HepG2 (cell line): ENCODE measurements around the gene GTPBP6. TPM values are rescaled to one million over a fixed set of nuclear protein-coding genes. Genes with fewer than 3 reads are reported as not detected.

Source experiments
- CHD4 ChIP-seq: fragments of 200-600 bp; sonication (generic); IDR thresholded peaks from 2 replicates; pipeline ENCODE4 v1.7.0; 2017; ENCODE audit warnings: mild to moderate bottlenecking, low read length, borderline replicate concordance
- MEF2D ChIP-seq: sonication (generic); formaldehyde crosslinking; IDR thresholded peaks from 2 replicates; pipeline ENCODE4 v1.5.1; 2020; ENCODE audit warnings: mild to moderate bottlenecking, missing genetic modification reagents
- NCOA1 ChIP-seq: sonication (generic); formaldehyde crosslinking; IDR thresholded peaks from 2 replicates; pipeline ENCODE4 v1.9.0; 2021; ENCODE audit warnings: missing genetic modification reagents
- NFIB ChIP-seq: sonication (generic); formaldehyde crosslinking; IDR thresholded peaks from 2 replicates; pipeline ENCODE4 v1.9.0; 2021; ENCODE audit warnings: missing genetic modification reagents, mild to moderate bottlenecking, borderline replicate concordance
- NFYC ChIP-seq: IDR thresholded peaks from 2 replicates; pipeline ENCODE4 v1.6.1; 2016; ENCODE audit warnings: missing genetic modification reagents, missing compliant biosample characterization
- PRPF4 ChIP-seq: fragments of 200-400 bp; formaldehyde crosslinking; IDR thresholded peaks from 2 replicates; pipeline ENCODE4 v1.6.1; 2016; ENCODE audit warnings: low read length, low read depth; ENCODE audit not compliant: poor library complexity, severe bottlenecking
- RARG ChIP-seq: sonication (generic); formaldehyde crosslinking; IDR thresholded peaks from 2 replicates; pipeline ENCODE4 v1.4.0; 2020; ENCODE audit warnings: low read depth, mild to moderate bottlenecking, missing genetic modification reagents
- RFXANK ChIP-seq: IDR thresholded peaks from 2 replicates; pipeline ENCODE4 v1.6.1; 2016
- SIX4 ChIP-seq: sonication (generic); formaldehyde crosslinking; IDR thresholded peaks from 2 replicates; pipeline ENCODE4 v1.4.0; 2020; ENCODE audit warnings: missing genetic modification reagents
- TEAD3 ChIP-seq: optimal IDR thresholded peaks from 2 replicates; pipeline ENCODE3; 2016; ENCODE audit warnings: borderline replicate concordance
- ZNF292 ChIP-seq: sonication (generic); formaldehyde crosslinking; IDR thresholded peaks from 2 replicates; pipeline ENCODE4 v1.8.1; 2022; ENCODE audit warnings: mild to moderate bottlenecking, low read depth, missing genetic modification reagents, borderline replicate concordance
- ZNF329 ChIP-seq: sonication (generic); formaldehyde crosslinking; IDR thresholded peaks from 2 replicates; pipeline ENCODE4 v1.9.0; 2021; ENCODE audit warnings: low read depth, mild to moderate bottlenecking, missing genetic modification reagents
- ZNF496 ChIP-seq: sonication (generic); formaldehyde crosslinking; IDR thresholded peaks from 2 replicates; pipeline ENCODE4 v1.8.1; 2023; ENCODE audit warnings: mild to moderate bottlenecking, moderate library complexity, missing genetic modification reagents; ENCODE audit not compliant: insufficient replicate concordance
- ZNF552 ChIP-seq: sonication (generic); formaldehyde crosslinking; IDR thresholded peaks from 2 replicates; pipeline ENCODE4 v1.9.0; 2022; ENCODE audit warnings: missing genetic modification reagents, mild to moderate bottlenecking, borderline replicate concordance
- ZNF746 ChIP-seq: sonication (generic); formaldehyde crosslinking; IDR thresholded peaks from 2 replicates; pipeline ENCODE4 v1.8.0; 2022; ENCODE audit warnings: mild to moderate bottlenecking, missing genetic modification reagents
- polyA plus RNA-seq, 8 experiments: library from polyadenylated mRNA; depleted of rRNA in 3 of 8; stranded (reverse) in 7 of 8; unstranded in 1 of 8; fragments of >200 nt; fragmentation: Illumina TruSeq in 4 of 8; extraction: Trizol in 4 of 8; gene quantifications; 2 replicates each; pipeline versions ENCODE4 v1.2.1 to v1.2.3, GENCODE V29; 2011 to 2016; ENCODE audit warnings: low read depth in 4 of 8, missing spikeins in 1 of 8, mixed read lengths in 1 of 8; ENCODE audit not compliant: insufficient read depth in 1 of 8
- total RNA-seq, 5 experiments: library from RNA; depleted of rRNA; stranded (reverse); fragments of >200 nt; fragmentation: Illumina TruSeq; extraction: Trizol; gene quantifications; 2 replicates each; pipeline ENCODE4 v1.2.3, GENCODE V29; 2016; ENCODE audit warnings: low read depth in 1 of 5
- TF ChIP-seq, protein P1 (sequence below): sonication (generic); formaldehyde crosslinking; IDR thresholded peaks from 2 replicates; pipeline ENCODE4 v1.8.0; 2022; ENCODE audit warnings: low read depth, missing genetic modification reagents
- TF ChIP-seq, protein P2 (sequence below): sonication (generic); formaldehyde crosslinking; IDR thresholded peaks from 2 replicates; pipeline ENCODE4 v1.4.0; 2020; ENCODE audit warnings: missing genetic modification reagents
- TF ChIP-seq, protein P3 (sequence below): sonication (generic); formaldehyde crosslinking; IDR thresholded peaks from 2 replicates; pipeline ENCODE4 v1.5.0; 2020; ENCODE audit warnings: missing genetic modification reagents
- TF ChIP-seq, protein P4 (sequence below): sonication (generic); formaldehyde crosslinking; IDR thresholded peaks from 2 replicates; pipeline ENCODE4 v1.4.0; 2020; ENCODE audit warnings: missing genetic modification reagents

The GTPBP6 gene
- total and polyA plus RNA-seq, 2 of the 13 experiments (the other 11 are each of a cell fraction or from before 2014, with no cell fraction given), result 20.2 to 39.6 TPM

DNA sequence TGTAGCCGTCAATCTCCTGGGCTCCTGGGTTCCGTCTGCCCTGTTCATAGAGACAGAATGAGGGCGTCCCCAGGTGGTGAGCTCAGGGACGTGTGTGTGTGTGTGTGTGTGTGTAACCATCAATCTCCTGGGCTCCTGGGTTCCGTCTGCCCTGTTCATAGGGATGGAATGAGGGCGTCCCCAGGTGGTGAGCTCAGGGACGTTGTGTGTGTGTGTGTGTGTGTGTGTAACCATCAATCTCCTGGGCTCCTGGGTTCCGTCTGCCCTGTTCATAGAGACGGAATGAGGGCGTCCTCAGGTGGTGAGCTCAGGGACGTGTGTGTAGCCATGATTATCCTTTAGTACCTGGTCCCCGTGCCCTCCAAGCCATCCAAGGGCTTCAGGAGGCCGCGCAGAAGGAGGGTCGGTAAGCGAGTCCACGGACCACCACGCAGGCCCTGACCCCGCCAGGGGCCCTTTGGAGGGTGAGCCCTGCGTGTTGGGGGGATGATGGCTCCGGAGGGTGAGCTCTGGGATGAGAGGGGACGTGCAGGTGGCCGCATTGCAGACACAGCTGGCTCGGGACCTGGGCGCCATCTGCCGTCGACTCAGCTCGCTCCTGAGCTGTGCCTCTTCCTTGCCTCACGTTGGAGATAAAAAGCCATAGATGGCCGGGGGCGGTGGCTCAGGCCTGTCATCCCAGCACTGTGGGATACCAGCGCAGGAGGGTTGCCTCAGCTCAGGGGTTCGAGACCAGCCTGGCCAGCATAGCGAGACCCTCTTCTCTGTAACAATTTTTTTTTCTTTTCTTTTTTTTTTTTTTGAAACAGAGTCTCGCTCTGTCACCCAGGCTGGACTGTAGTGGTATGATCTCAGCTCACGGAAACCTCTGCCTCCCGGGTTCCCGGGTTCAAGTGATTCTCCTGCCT lies 5.4 kb upstream of the GTPBP6 start (continued):
- no peak for TF ChIP-seq NFIB (CRISPR knock-in tag)
- no peak for TF ChIP-seq NFYC (CRISPR knock-in tag)
- no peak for TF ChIP-seq TEAD3 (CRISPR knock-in tag)
- TF ChIP-seq ZNF292 (CRISPR knock-in tag), result no peak
- TF ChIP-seq, protein P1, sequence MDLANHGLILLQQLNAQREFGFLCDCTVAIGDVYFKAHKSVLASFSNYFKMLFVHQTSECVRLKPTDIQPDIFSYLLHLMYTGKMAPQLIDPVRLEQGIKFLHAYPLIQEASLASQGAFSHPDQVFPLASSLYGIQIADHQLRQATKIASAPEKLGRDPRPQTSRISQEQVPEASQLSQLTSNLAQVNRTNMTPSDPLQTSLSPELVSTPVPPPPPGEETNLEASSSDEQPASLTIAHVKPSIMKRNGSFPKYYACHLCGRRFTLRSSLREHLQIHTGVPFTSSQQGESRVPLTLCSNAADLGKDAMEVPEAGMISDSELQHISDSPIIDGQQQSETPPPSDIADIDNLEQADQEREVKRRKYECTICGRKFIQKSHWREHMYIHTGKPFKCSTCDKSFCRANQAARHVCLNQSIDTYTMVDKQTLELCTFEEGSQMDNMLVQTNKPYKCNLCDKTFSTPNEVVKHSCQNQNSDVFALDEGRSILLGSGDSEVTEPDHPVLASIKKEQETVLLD (CRISPR knock-in tag), result no peak
- no peak for TF ChIP-seq RFXANK (CRISPR knock-in tag)
- TF ChIP-seq, protein P2, sequence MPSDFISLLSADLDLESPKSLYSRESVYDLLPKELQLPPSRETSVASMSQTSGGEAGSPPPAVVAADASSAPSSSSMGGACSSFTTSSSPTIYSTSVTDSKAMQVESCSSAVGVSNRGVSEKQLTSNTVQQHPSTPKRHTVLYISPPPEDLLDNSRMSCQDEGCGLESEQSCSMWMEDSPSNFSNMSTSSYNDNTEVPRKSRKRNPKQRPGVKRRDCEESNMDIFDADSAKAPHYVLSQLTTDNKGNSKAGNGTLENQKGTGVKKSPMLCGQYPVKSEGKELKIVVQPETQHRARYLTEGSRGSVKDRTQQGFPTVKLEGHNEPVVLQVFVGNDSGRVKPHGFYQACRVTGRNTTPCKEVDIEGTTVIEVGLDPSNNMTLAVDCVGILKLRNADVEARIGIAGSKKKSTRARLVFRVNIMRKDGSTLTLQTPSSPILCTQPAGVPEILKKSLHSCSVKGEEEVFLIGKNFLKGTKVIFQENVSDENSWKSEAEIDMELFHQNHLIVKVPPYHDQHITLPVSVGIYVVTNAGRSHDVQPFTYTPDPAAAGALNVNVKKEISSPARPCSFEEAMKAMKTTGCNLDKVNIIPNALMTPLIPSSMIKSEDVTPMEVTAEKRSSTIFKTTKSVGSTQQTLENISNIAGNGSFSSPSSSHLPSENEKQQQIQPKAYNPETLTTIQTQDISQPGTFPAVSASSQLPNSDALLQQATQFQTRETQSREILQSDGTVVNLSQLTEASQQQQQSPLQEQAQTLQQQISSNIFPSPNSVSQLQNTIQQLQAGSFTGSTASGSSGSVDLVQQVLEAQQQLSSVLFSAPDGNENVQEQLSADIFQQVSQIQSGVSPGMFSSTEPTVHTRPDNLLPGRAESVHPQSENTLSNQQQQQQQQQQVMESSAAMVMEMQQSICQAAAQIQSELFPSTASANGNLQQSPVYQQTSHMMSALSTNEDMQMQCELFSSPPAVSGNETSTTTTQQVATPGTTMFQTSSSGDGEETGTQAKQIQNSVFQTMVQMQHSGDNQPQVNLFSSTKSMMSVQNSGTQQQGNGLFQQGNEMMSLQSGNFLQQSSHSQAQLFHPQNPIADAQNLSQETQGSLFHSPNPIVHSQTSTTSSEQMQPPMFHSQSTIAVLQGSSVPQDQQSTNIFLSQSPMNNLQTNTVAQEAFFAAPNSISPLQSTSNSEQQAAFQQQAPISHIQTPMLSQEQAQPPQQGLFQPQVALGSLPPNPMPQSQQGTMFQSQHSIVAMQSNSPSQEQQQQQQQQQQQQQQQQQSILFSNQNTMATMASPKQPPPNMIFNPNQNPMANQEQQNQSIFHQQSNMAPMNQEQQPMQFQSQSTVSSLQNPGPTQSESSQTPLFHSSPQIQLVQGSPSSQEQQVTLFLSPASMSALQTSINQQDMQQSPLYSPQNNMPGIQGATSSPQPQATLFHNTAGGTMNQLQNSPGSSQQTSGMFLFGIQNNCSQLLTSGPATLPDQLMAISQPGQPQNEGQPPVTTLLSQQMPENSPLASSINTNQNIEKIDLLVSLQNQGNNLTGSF, result no peak
- TF ChIP-seq SIX4 (CRISPR knock-in tag), result no peak
- no peak for TF ChIP-seq ZNF496 (CRISPR knock-in tag)
- TF ChIP-seq CHD4, result no peak
- TF ChIP-seq ZNF746 (CRISPR knock-in tag), result no peak; the same call in 1 of the 2 replicates
- TF ChIP-seq ZNF552 (CRISPR knock-in tag), result no peak
- TF ChIP-seq, protein P3, sequence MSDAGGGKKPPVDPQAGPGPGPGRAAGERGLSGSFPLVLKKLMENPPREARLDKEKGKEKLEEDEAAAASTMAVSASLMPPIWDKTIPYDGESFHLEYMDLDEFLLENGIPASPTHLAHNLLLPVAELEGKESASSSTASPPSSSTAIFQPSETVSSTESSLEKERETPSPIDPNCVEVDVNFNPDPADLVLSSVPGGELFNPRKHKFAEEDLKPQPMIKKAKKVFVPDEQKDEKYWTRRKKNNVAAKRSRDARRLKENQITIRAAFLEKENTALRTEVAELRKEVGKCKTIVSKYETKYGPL (CRISPR knock-in tag), result no peak
- no peak for TF ChIP-seq MEF2D
- no peak for TF ChIP-seq ZNF329 (CRISPR knock-in tag)
- no peak for TF ChIP-seq NCOA1 (CRISPR knock-in tag)
- no peak for TF ChIP-seq PRPF4
- no peak for TF ChIP-seq RARG (CRISPR knock-in tag)
- TF ChIP-seq, protein P4, sequence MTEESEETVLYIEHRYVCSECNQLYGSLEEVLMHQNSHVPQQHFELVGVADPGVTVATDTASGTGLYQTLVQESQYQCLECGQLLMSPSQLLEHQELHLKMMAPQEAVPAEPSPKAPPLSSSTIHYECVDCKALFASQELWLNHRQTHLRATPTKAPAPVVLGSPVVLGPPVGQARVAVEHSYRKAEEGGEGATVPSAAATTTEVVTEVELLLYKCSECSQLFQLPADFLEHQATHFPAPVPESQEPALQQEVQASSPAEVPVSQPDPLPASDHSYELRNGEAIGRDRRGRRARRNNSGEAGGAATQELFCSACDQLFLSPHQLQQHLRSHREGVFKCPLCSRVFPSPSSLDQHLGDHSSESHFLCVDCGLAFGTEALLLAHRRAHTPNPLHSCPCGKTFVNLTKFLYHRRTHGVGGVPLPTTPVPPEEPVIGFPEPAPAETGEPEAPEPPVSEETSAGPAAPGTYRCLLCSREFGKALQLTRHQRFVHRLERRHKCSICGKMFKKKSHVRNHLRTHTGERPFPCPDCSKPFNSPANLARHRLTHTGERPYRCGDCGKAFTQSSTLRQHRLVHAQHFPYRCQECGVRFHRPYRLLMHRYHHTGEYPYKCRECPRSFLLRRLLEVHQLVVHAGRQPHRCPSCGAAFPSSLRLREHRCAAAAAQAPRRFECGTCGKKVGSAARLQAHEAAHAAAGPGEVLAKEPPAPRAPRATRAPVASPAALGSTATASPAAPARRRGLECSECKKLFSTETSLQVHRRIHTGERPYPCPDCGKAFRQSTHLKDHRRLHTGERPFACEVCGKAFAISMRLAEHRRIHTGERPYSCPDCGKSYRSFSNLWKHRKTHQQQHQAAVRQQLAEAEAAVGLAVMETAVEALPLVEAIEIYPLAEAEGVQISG (CRISPR knock-in tag), result peak; percentile 39; the same call in 1 of the 2 replicates
